ENCODE data around the gene SP3.

SP3 gene

GRCh38 chr2:173996766-173997165, 31.6 kb upstream of the SP3 start:
- no peak for FAIRE-seq

GRCh38 chr2:173993459-173993858, 28.3 kb upstream of the SP3 start:
- no peak for FAIRE-seq

GRCh38 chr2:173991856-173992588, 26.8 kb upstream of the SP3 start:
- no peak for FAIRE-seq

GRCh38 chr2:173990970-173991819, 26.0 kb upstream of the SP3 start:
- no peak for FAIRE-seq

GRCh38 chr2:173990245-173990644, 25.1 kb upstream of the SP3 start:
- no peak for FAIRE-seq

- no peak for FAIRE-seq
Measured at GRCh38 chr2:173989884-173990215, 24.7 kb upstream of the SP3 start.

GRCh38 chr2:173989160-173989883, 24.1 kb upstream of the SP3 start:
- FAIRE-seq = no peak

GRCh38 chr2:173986805-173987204, 21.6 kb upstream of the SP3 start:
- FAIRE-seq = no peak

GRCh38 chr2:173985605-173985992, 20.4 kb upstream of the SP3 start:
- FAIRE-seq = no peak

- no peak for FAIRE-seq
Measured at GRCh38 chr2:173984866-173985604, 19.9 kb upstream of the SP3 start.

- no peak for FAIRE-seq
Measured at GRCh38 chr2:173983391-173983871, 18.3 kb upstream of the SP3 start.

- FAIRE-seq = no peak
Measured at GRCh38 chr2:173982918-173983317, 17.7 kb upstream of the SP3 start.

- FAIRE-seq = no peak
Measured at GRCh38 chr2:173982182-173982714, 17.1 kb upstream of the SP3 start.

- FAIRE-seq = no peak
Measured at GRCh38 chr2:173981520-173981919, 16.3 kb upstream of the SP3 start.

GRCh38 chr2:173979751-173980351, 14.7 kb upstream of the SP3 start:
- FAIRE-seq = no peak

GRCh38 chr2:173978447-173978846, 13.3 kb upstream of the SP3 start:
- FAIRE-seq = no peak

GRCh38 chr2:173972636-173973035, 7.5 kb upstream of the SP3 start:
- no peak for FAIRE-seq

- FAIRE-seq = no peak
Measured at GRCh38 chr2:173972165-173972564, 7.0 kb upstream of the SP3 start.

- no peak for FAIRE-seq
Measured at GRCh38 chr2:173970516-173970924, 5.3 kb upstream of the SP3 start.

- no peak for FAIRE-seq
Measured at GRCh38 chr2:173969886-173970285, 4.7 kb upstream of the SP3 start.

GRCh38 chr2:173968551-173968950, 3.4 kb upstream of the SP3 start:
- FAIRE-seq = no peak
